ENCODE measurements around the gene SNRNP27. TPM values are rescaled to one million over a fixed set of nuclear protein-coding genes. Genes with fewer than 3 reads are reported as not detected.

The SNRNP27 gene
- polyA plus RNA-seq, 2 of the 4 experiments (the other 2 are of a cell fraction): 90.8 to 115 TPM

DNA sequence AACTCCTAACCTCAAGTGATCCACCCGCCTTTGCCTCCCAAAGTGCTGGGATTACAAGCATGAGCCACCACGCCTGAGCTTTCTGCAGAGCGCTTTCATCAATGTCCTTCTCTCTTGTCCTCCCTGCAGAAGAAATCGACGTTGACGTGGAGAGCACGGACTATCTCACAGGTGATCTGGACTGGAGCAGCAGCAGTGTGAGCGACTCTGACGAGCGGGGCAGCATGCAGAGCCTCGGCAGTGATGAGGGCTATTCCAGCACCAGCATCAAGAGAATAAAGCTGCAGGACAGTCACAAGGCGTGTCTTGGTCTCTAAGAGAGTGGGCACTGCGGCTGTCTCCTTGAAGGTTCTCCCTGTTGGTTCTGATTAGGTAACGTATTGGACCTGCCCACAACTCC, 44.2 kb downstream of the SNRNP27 start (continued):
- TF ChIP-seq REST (IDR thresholded peaks at IDR 0.05) (no peak), EHF (CRISPR knock-in tag; IDR thresholded peaks at IDR 0.05) (no peak), MAZ (IDR thresholded peaks at IDR 0.05; ENCODE audit: borderline replicate concordance, low read depth, low read length) (no peak), CBX2 (IDR thresholded peaks at IDR 0.05; ENCODE audit: borderline replicate concordance, low read depth) (no peak)
- TF ChIP-seq, protein P1, sequence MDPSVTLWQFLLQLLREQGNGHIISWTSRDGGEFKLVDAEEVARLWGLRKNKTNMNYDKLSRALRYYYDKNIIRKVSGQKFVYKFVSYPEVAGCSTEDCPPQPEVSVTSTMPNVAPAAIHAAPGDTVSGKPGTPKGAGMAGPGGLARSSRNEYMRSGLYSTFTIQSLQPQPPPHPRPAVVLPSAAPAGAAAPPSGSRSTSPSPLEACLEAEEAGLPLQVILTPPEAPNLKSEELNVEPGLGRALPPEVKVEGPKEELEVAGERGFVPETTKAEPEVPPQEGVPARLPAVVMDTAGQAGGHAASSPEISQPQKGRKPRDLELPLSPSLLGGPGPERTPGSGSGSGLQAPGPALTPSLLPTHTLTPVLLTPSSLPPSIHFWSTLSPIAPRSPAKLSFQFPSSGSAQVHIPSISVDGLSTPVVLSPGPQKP (IDR thresholded peaks at IDR 0.05; ENCODE audit: low read depth, low read length): no peak

DNA sequence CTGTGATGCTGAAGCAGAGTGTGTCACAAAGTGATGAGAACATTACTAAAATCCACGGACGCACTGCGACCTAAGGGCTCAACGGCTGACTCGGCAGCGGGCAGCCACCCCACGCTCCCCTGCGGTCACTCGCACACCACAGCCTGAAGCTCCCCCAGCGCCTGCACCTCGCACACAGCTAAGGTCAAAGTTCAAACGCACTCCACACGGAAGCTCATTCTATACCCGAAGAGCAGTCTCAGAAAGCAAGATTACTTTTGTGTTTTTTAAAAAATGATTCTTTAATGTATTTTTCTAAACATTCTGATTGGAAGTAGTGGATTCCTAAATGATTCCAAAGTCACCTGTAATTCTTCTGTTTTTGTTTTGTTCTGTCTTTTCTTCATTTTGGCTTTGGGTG, 46.0 kb downstream of the SNRNP27 start:
- no peak for ATAC-seq
- ChIA-PET CTCF (interaction anchor here (2.2 kb wide), 1 partner anchor 131 kb away, joined by 7 read pairs; no protein-coding TSS in a partner anchor), POLR2A (no interaction called here)
- no peaks in the 10 kb centered on the region for H3K9me3 ChIP-seq
- H3K4me2 ChIP-seq: no peak overlapping the region
- no peak for FAIRE-seq
- H3K4me3 ChIP-seq: no peak overlapping the region
- 88% methylated on average over 14 of the region's 14 CpGs for WGBS (ENCODE audit: missing lambda C conversion rate)
- peaks cover 5% of the 10 kb centered on the region; the same call in 2 of the 3 replicates for H3K4me1 ChIP-seq
- TF ChIP-seq, protein P2, sequence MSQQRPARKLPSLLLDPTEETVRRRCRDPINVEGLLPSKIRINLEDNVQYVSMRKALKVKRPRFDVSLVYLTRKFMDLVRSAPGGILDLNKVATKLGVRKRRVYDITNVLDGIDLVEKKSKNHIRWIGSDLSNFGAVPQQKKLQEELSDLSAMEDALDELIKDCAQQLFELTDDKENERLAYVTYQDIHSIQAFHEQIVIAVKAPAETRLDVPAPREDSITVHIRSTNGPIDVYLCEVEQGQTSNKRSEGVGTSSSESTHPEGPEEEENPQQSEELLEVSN (IDR thresholded peaks at IDR 0.05; ENCODE audit: borderline replicate concordance, low read depth): no peak
- TF ChIP-seq CHD4 (IDR thresholded peaks at IDR 0.05; ENCODE audit: borderline replicate concordance): no peak
- TF ChIP-seq RAD21 (conservative IDR thresholded peaks at IDR 0.05 in 1 of 2, IDR thresholded peaks at IDR 0.05 in 1 of 2): no peak
- no peak for TF ChIP-seq EHF (CRISPR knock-in tag; IDR thresholded peaks at IDR 0.05)
- no peak for TF ChIP-seq FOSL2 (IDR thresholded peaks at IDR 0.05)
- no peak for TF ChIP-seq FOSL2 (CRISPR knock-in tag; IDR thresholded peaks at IDR 0.05)
- no peak for TF ChIP-seq BHLHE40 (IDR thresholded peaks at IDR 0.05; ENCODE audit: low read depth, low read length)
- TF ChIP-seq HDAC2 (IDR thresholded peaks at IDR 0.05): no peak
- no peak for TF ChIP-seq NPAS2 (CRISPR knock-in tag; IDR thresholded peaks at IDR 0.05; ENCODE audit: borderline replicate concordance)
- no peak for TF ChIP-seq FOSB (CRISPR knock-in tag; IDR thresholded peaks at IDR 0.05)
- TF ChIP-seq, protein P1 (IDR thresholded peaks at IDR 0.05; ENCODE audit: low read depth, low read length): no peak
- TF ChIP-seq GATA3 (IDR thresholded peaks at IDR 0.05; ENCODE audit: borderline replicate concordance): no peak
- TF ChIP-seq, protein P3, sequence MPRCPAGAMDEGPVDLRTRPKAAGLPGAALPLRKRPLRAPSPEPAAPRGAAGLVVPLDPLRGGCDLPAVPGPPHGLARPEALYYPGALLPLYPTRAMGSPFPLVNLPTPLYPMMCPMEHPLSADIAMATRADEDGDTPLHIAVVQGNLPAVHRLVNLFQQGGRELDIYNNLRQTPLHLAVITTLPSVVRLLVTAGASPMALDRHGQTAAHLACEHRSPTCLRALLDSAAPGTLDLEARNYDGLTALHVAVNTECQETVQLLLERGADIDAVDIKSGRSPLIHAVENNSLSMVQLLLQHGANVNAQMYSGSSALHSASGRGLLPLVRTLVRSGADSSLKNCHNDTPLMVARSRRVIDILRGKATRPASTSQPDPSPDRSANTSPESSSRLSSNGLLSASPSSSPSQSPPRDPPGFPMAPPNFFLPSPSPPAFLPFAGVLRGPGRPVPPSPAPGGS (IDR thresholded peaks at IDR 0.05): no peak
- no peak for TF ChIP-seq JUN (IDR thresholded peaks at IDR 0.05)
- no peak for TF ChIP-seq EP300 (IDR thresholded peaks at IDR 0.05)
- TF ChIP-seq, protein P4, sequence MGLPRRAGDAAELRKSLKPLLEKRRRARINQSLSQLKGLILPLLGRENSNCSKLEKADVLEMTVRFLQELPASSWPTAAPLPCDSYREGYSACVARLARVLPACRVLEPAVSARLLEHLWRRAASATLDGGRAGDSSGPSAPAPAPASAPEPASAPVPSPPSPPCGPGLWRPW (IDR thresholded peaks at IDR 0.05): no peak
- TF ChIP-seq CHD2 (IDR thresholded peaks at IDR 0.05; ENCODE audit: low read length, partially characterized antibody): no peak
- TF ChIP-seq JUNB (IDR thresholded peaks at IDR 0.05): no peak
- no peak overlapping the region for H3K27ac ChIP-seq
- DNase-seq (ENCODE audit: low read depth in 1 of 2, low spot score in 1 of 2): no peak
